Muscle layer of duodenum (tissue), 2 donors: ENCODE measurements around the gene NAT10.

Experiments
- H3K27ac ChIP-seq: one replicate; pipeline ENCODE4 v1.7.0; 2013; ENCODE audit warnings: mild to moderate bottlenecking, low read length
- H3K27me3 ChIP-seq: one replicate; pipeline ENCODE4 v1.7.0; 2013; ENCODE audit warnings: low read depth, mild to moderate bottlenecking, control low read depth, low read length
- H3K36me3 ChIP-seq, 2 donors: one replicate each; pipeline ENCODE4 v1.7.0; 2013; ENCODE audit warnings: low read length in 2 of 2, control low read depth in 1 of 2, mild to moderate bottlenecking in 1 of 2; ENCODE audit not compliant: insufficient read depth in 2 of 2, control insufficient read depth in 1 of 2
- H3K4me1 ChIP-seq, 2 donors: one replicate each; pipeline ENCODE4 v1.7.0; 2013; ENCODE audit warnings: low read length in 2 of 2, mild to moderate bottlenecking in 2 of 2, control low read depth in 1 of 2, moderate library complexity in 1 of 2; ENCODE audit not compliant: insufficient read depth in 2 of 2, control insufficient read depth in 1 of 2
- H3K4me3 ChIP-seq, 2 donors: one replicate each; pipeline ENCODE4 v1.7.0; 2013; ENCODE audit warnings: low read length in 2 of 2, low read depth in 1 of 2, mild to moderate bottlenecking in 1 of 2
- H3K9me3 ChIP-seq, 2 donors: one replicate each; pipeline ENCODE4 v1.7.0; 2013; ENCODE audit warnings: low read length in 2 of 2, control low read depth in 1 of 2, mild to moderate bottlenecking in 1 of 2; ENCODE audit not compliant: control insufficient read depth in 1 of 2
- donor health status: healthy.

Gene NAT10

DNA sequence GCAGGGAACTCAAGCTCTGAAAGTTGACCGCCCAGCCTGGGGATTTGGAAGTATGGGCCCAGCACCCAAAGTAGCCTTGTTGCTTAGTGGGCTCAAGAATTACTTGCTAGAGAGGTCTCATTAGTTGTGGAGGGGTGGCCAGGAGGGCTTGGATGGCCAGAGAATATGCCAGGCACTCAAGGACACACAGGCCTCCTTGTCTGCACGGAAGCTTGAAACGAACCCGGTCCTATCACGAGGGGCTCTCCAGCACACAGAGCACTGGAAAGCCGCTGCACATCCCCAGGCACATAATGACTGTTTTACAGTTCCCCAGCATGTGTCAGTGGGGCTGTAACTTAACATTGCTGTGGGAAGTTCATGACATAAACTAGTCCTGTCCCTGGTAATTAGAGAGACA, 55.9 kb downstream of the NAT10 start:
- Histone ChIP-seq H3K27me3 (no peaks in the 10 kb centered on the region), H3K27ac (no peak overlapping the region), H3K9me3 (no peaks in the 10 kb centered on the region), H3K36me3 (peaks cover 7 to 33% of the 10 kb centered on the region in 2 donors), H3K4me1 (peaks cover 0 to under 1% of the 10 kb centered on the region in 2 donors), H3K4me3 (no peak overlapping the region)

DNA sequence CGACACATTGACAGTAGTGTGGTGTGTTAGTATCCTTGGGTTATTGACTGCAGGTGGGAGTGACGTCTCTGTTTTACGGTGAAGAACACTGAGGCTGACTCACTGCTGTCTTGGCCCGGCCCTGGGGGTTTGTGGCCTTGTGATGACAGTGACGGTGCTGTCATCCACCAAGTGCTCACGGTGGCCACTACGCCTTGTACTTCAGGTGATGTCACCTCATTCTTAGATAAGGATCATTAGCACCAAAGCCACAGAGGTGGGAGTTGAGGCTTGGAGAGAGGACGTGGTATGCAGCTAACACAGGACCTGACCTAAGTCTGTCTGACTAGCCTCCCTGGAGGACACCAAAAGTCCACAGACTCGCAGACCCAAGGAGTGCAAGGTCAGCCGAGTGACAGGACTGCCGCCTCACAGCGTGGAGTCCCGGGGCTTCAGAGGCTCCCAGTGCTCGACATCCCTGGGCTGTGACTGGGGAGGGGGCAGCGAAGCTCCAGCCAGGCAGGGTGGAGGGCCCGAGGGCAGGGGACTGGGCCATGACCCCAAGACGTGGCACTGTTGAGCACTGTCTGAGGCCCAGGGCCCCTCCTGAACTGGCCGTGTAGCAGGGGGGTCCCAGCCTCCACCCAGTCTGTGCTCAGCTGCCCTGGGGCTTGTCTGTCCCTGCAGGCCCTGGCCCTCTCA, 56.5 kb downstream of the NAT10 start:
- no peaks in the 10 kb centered on the region for H3K27me3 ChIP-seq
- H3K4me1 ChIP-seq, result no peaks in the 10 kb centered on the region

DNA sequence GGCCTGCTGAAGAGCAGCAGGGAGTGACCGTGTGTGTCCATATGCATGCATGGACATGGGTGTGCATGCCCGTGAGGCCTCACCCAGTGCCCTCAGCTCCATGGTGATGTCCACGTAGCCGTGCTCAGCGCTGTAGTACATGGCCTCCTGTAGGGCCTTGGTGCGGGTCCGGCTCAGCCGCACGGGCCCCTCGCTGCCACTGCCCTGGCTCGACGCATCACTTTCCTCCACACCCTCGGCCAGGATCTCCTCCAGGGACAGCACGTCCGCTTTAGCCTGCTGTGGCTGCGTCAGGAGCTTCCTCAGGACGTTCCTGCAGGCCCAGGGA, 57.0 kb downstream of the NAT10 start:
- no peaks in the 10 kb centered on the region for H3K4me1 ChIP-seq
- peaks cover 7 to 33% of the 10 kb centered on the region in 2 donors for H3K36me3 ChIP-seq
- H3K4me3 ChIP-seq, result no peak overlapping the region
- H3K9me3 ChIP-seq, result no peaks in the 10 kb centered on the region
- H3K27me3 ChIP-seq, result no peaks in the 10 kb centered on the region
- H3K27ac ChIP-seq, result no peak overlapping the region

More for the DNA sequence above, 56.5 kb downstream of the NAT10 start:
- H3K36me3 ChIP-seq, result peaks cover 7 to 33% of the 10 kb centered on the region in 2 donors
- no peak overlapping the region for H3K27ac ChIP-seq
- H3K4me3 ChIP-seq, result no peak overlapping the region
- no peaks in the 10 kb centered on the region for H3K9me3 ChIP-seq

DNA sequence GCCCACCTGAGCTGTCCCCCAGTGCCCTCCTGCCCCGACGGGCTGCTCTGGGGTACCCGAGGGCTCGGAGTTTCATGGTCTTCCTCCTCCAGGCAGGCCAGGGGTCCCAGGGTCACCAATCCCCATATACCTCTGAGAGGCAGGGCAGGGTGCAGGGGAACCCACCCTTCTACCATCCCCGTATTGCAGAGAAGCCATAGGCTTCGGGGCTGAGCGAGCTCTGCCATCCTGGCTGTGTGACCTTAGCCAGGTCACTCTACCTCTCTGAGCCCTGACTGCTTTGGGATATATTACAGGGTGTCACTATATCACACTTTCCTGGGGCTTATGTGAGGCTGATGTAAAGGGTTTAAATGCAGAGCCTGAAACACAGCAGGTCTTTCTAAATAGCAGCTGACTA, 57.4 kb downstream of the NAT10 start:
- peaks cover 7 to 33% of the 10 kb centered on the region in 2 donors for H3K36me3 ChIP-seq
- H3K4me3 ChIP-seq, result no peak overlapping the region
- H3K27ac ChIP-seq, result no peak overlapping the region
- no peaks in the 10 kb centered on the region for H3K27me3 ChIP-seq
- H3K9me3 ChIP-seq, result no peaks in the 10 kb centered on the region
- no peaks in the 10 kb centered on the region for H3K4me1 ChIP-seq

DNA sequence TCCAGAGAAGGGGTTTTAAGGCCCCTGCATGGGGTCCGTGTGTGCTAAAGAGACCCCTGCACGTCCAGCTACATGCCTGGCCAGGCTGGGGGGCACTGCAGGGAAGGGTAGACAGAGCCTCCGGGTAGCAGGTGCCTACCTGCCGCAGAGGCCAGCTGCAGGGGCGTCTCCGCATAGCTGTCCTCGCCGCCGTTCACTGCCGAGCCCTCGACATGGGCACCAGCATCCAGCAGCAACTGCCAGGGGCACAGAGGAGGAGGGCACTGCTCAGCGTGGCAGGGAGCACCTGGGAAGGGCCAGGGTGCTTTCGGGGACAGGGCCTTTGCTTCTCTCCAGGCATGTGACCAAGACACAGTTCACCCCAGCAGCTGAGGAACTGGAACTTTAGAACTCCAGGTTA, 59.7 kb downstream of the NAT10 start:
- Histone ChIP-seq H3K36me3 (peaks cover 6 to 18% of the 10 kb centered on the region in 2 donors), H3K4me3 (no peak overlapping the region), H3K27me3 (no peaks in the 10 kb centered on the region), H3K27ac (no peak overlapping the region), H3K4me1 (no peaks in the 10 kb centered on the region), H3K9me3 (no peaks in the 10 kb centered on the region)

DNA sequence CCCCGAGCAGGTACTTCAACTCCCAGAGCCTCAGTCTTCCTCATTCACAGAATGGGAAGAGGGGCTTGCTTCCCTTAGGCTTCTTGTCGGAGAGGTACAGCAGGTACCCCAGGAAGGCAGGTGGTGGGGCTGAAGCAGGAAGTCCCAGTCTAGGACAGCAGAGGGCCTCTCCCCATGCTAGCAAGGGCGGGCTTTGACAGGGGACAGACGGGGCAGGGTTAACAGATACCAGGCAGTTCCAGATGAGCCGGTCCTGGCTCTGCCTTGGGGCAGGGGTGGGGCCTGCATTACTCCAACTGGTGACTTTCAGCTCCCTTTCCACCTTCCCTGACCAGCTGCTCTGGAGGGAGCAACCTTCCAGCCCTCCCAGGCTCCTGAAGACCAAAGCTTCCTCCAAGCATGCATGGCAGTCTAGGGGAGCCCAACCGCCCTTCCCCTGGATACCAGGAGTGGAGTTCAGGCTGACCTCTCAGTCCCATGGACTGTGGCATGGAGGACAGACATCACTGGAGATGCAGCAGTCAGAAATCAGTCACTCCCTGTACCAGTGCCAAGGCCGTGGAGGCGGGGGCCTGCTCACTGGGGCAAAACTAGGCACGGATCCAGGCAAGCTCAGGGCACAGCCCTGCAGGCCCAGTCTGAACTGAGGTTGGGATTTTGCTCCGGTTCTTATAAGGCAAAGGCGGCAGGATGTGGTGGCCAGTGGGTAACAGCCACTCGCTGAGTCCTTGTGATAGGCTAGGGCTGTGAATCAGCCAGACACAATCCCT, 60.5 kb downstream of the NAT10 start:
- H3K4me3 ChIP-seq, result no peak overlapping the region
- peaks cover 8 to 14% of the 10 kb centered on the region in 2 donors for H3K36me3 ChIP-seq
- no peak overlapping the region for H3K27ac ChIP-seq
- no peaks in the 10 kb centered on the region for H3K4me1 ChIP-seq
- H3K27me3 ChIP-seq, result no peaks in the 10 kb centered on the region
- no peaks in the 10 kb centered on the region for H3K9me3 ChIP-seq

DNA sequence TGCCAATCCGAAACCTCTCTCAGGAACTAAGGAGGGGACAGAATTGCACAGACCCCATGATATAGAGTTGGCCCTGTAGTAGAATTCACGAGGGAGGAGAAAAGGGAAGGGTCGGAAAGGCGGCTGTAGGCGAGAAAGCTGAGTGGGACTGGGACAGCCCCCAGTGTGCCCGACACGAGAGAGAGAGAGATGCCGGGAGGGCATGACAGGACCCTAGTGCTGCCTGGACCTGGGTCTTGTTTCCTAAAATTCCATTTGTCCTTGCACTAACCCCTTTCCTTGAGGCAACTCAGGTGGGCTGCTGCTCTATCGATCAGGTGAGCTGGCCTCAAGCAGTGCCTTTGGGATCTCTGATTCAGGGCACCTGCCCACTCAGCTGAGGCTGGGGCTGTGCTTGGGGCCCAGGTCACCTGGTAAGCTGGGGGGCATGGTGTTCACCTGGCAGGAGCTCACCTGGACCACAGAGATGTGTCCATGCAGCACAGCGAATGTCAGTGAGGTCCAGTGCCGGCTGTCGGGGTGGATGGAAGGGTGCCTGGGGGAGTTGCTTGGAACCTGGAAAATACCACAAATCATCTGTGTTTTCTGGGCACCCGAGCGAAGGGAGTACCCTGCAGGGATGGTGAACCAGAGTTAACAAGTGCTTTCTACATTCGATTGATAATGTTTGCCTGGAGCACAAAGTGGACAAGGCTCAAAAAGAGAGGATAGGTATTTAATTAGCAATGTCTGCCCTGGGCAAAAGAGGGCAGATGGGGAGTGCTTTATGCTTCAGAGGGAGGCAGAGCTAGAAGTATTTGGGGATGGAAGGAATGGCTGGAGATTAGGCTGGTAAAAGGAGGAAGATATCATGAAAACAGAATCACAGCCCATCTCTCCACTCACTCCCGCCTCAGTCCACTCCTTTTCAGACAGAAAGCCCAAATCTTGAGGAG, 61.6 kb downstream of the NAT10 start:
- H3K4me3 ChIP-seq, result no peak overlapping the region
- H3K36me3 ChIP-seq, result peaks cover 6 to 8% of the 10 kb centered on the region in 2 donors
- H3K27ac ChIP-seq, result no peak overlapping the region
- H3K4me1 ChIP-seq, result no peaks in the 10 kb centered on the region
- no peaks in the 10 kb centered on the region for H3K27me3 ChIP-seq
- no peaks in the 10 kb centered on the region for H3K9me3 ChIP-seq

DNA sequence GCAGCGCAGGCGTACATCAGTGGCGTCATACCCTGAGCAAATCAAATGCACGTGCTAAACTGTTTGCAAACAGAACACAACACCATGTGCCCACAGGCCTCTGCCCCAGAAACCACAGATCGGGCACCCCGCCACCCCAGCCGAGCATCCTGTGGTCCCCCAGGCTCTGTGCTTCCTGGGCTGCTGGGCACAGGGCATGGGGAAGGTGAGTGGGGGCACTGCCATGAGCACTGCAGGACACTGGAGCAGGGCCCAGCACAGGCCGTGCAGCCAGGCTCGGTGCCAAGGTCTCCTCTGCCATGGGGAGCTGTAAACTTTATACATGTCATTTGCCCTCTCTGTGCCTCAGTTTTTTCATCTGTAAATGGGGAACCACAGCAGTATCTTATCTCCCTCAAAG, 62.5 kb downstream of the NAT10 start:
- Histone ChIP-seq H3K4me1 (no peaks in the 10 kb centered on the region), H3K4me3 (no peak overlapping the region), H3K27me3 (no peaks in the 10 kb centered on the region), H3K27ac (no peak overlapping the region), H3K36me3 (peaks cover 0 to 8% of the 10 kb centered on the region in 2 donors), H3K9me3 (no peaks in the 10 kb centered on the region)

DNA sequence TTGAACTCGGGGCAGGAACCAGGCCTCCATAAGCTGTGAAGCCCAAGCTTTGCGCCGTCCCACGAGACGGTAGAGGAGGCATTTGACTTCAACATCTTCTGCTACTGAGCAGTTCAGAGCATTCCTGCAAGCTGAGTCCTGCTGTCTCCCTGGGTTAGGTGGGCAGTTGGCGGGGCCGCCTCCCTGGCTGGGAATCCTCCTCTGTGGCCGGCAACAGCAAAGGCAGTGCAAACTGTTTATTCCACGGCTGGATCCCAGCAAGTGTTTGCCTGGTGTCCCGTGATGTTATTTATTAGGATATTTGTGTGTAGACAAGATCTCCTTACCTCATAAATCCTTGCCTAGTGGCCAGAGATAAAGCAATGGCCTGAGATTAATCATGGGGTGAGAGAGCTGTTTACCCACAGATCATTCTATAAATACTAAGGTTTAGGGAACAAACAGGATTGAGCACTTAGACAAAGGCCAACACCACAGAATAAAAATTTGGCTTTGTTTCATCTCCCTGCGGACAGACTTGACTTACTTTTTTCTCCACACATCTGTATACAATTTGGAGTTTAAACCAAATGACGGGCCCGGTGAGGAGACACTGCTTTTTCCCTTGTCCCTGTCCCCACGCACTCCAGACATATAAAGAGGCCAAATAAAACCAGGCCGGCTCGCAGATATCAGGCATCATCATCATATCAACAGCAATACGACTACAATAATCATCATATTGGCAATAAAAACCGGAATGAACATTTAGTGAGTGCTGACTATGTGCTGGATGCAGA, 63.4 kb downstream of the NAT10 start:
- Histone ChIP-seq H3K4me3 (no peak overlapping the region), H3K27me3 (no peaks in the 10 kb centered on the region), H3K27ac (no peak overlapping the region), H3K4me1 (no peaks in the 10 kb centered on the region), H3K9me3 (no peaks in the 10 kb centered on the region), H3K36me3 (peaks cover 0 to 8% of the 10 kb centered on the region in 2 donors)

DNA sequence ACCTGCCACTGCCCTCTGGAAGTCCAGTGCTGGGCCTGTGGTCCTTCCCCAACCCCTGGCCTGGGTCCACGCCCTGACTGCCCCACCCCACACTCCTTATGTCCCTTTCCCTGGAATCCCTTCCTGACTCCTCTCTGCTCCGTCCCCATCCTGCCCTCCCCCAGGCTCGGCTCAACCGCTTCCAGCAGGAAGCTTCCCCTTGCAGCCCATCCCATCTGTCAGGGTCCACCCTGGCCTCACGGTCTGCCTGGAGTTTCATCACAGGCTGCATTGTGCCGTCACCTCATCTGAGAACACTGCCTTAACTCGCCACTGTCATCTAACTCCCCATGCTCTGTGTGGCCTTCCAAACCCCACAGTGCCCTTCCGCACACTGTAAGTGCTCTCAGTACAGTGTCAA, 64.3 kb downstream of the NAT10 start:
- Histone ChIP-seq H3K9me3 (no peaks in the 10 kb centered on the region), H3K36me3 (peaks cover 0 to 8% of the 10 kb centered on the region in 2 donors), H3K4me3 (no peak overlapping the region), H3K27me3 (no peaks in the 10 kb centered on the region), H3K4me1 (peaks cover 0 to 3% of the 10 kb centered on the region in 2 donors), H3K27ac (no peak overlapping the region)
